Lower lobe of right lung (tissue), 2 donors: ENCODE data around the gene CNOT8. TPM values are rescaled to one million over a fixed set of nuclear protein-coding genes. Genes with fewer than 3 reads are reported as not detected.

ENCODE experiments used
- ATAC-seq, 2 donors: fragments of 200-7000 bp; cut with Tn5 transposase; one replicate each; pipeline ENCODE4 v1.9.1; 2020 to 2022; ENCODE audit warnings: mild to moderate bottlenecking in 2 of 2, moderate library complexity in 2 of 2
- DNase-seq: peaks from one replicate; pipeline ENCODE4 v3.0.0-alpha.2; 2020
- H3K27ac ChIP-seq: fragments of 200-600 bp; one replicate; pipeline ENCODE4 v1.8.0; 2022
- H3K27me3 ChIP-seq: fragments of 200-600 bp; one replicate; pipeline ENCODE4 v1.8.0; 2022; ENCODE audit warnings: low read depth
- H3K36me3 ChIP-seq: fragments of 200-600 bp; one replicate; pipeline ENCODE4 v1.8.0; 2022; ENCODE audit warnings: mild to moderate bottlenecking
- H3K4me1 ChIP-seq: fragments of 200-600 bp; one replicate; pipeline ENCODE4 v1.8.0; 2022
- H3K4me3 ChIP-seq: fragments of 200-600 bp; one replicate; pipeline ENCODE4 v1.8.0; 2022; ENCODE audit warnings: mild to moderate bottlenecking
- H3K9me3 ChIP-seq: fragments of 200-600 bp; one replicate; pipeline ENCODE4 v1.8.0; 2022
- CTCF ChIP-seq: fragments of 200-600 bp; IDR thresholded peaks from one replicate; pipeline ENCODE4 v1.8.0; 2022; ENCODE audit warnings: antibody characterized with exemption, mild to moderate bottlenecking
- intact Hi-C: fragments of 100-400 bp; cut with DNase I; formaldehyde crosslinking; loops from one replicate; pipeline ENCODE4 v1.11.0; 2022
- total RNA-seq: library from RNA; stranded (reverse); fragmentation: NEBNext Ultra II Directional; extraction: Animal tissue kit (Norgen Biotek cat#: 25700); gene quantifications from one replicate; pipeline ENCODE4 v1.2.1, GENCODE V29; 2021
- donor health status: DM: no; HTN: yes; CAD: no; lungs with severe emphysema.

The CNOT8 gene
- total RNA-seq, 1 donor from 2014 or later = 106 TPM

GRCh38 chr5:154871734-154872133 is 13.3 kb downstream of the CNOT8 start:
- no peak overlapping the region for H3K4me3 ChIP-seq
- no peak overlapping the region for H3K27ac ChIP-seq
- H3K36me3 ChIP-seq = peaks cover 94% of the 10 kb centered on the region
- H3K27me3 ChIP-seq = no peaks in the 10 kb centered on the region
- H3K4me1 ChIP-seq = peaks cover 19% of the 10 kb centered on the region
- TF ChIP-seq CTCF = no peak
- DNase-seq = no peak
- ATAC-seq = no peak
- intact Hi-C loops = no loop called here
- no peaks in the 10 kb centered on the region for H3K9me3 ChIP-seq

GRCh38 chr5:154873791-154874331 is 15.4 kb downstream of the CNOT8 start:
- Histone ChIP-seq H3K27me3 (no peaks in the 10 kb centered on the region), H3K36me3 (peaks cover 79% of the 10 kb centered on the region), H3K4me3 (no peak overlapping the region), H3K27ac (peak overlapping the region; percentile 50), H3K9me3 (peaks cover 11% of the 10 kb centered on the region), H3K4me1 (peaks cover 15% of the 10 kb centered on the region)
- TF ChIP-seq CTCF = no peak
- no peak for DNase-seq
- intact Hi-C loops = no loop called here
- no peak for ATAC-seq

- TF ChIP-seq CTCF = no peak
- Histone ChIP-seq H3K9me3 (peaks cover 21% of the 10 kb centered on the region), H3K27me3 (no peaks in the 10 kb centered on the region), H3K4me1 (peaks cover 8% of the 10 kb centered on the region), H3K27ac (no peak overlapping the region), H3K4me3 (no peak overlapping the region), H3K36me3 (peaks cover 36% of the 10 kb centered on the region)
- no peak for DNase-seq
- intact Hi-C loops = no loop called here
- ATAC-seq = no peak
Measured at GRCh38 chr5:154878642-154879335, 20.4 kb downstream of the CNOT8 start.

- Histone ChIP-seq H3K27ac (peak overlapping the region; percentile 65), H3K4me3 (no peak overlapping the region), H3K36me3 (peaks cover 10% of the 10 kb centered on the region), H3K9me3 (peaks cover 42% of the 10 kb centered on the region), H3K27me3 (no peaks in the 10 kb centered on the region), H3K4me1 (peaks cover 4% of the 10 kb centered on the region)
- DNase-seq = no peak
- TF ChIP-seq CTCF = no peak
- peak in 1 of 2 donors; percentile 21 for ATAC-seq
- intact Hi-C loops = no loop called here
Measured at GRCh38 chr5:154881986-154882385, 23.6 kb downstream of the CNOT8 start.

- Histone ChIP-seq H3K9me3 (peaks cover 28% of the 10 kb centered on the region), H3K36me3 (peaks cover 30% of the 10 kb centered on the region)
Measured at GRCh38 chr5:154884424-154884823, 26.0 kb downstream of the CNOT8 start.

More at GRCh38 chr5:154884424-154884823, 26.0 kb downstream of the CNOT8 start:
- ATAC-seq = no peak
- no peak for DNase-seq
- Histone ChIP-seq H3K27me3 (no peaks in the 10 kb centered on the region), H3K4me3 (no peak overlapping the region), H3K4me1 (peaks cover 4% of the 10 kb centered on the region), H3K27ac (no peak overlapping the region)
- intact Hi-C loops = no loop called here
- no peak for TF ChIP-seq CTCF
